ENCODE results near the gene SLC39A5.

Gene SLC39A5

GRCh38 chr12:56219840-56220239 lies 10.0 kb upstream of the SLC39A5 start:
- no peak for DNase-seq

GRCh38 chr12:56220611-56221231 lies 9.1 kb upstream of the SLC39A5 start:
- DNase-seq = no peak

- DNase-seq = peak; percentile 38
Observed at GRCh38 chr12:56221232-56221756, 8.6 kb upstream of the SLC39A5 start.

- DNase-seq = peak; percentile 96
Observed at GRCh38 chr12:56221757-56222530, 7.9 kb upstream of the SLC39A5 start, which contains the start of gene RNF41. TSS of gene RNF41 (minus strand) at chr12:56221922. CDS start at chr12:56214047, 7,875 bp downstream.

- DNase-seq = no peak
Observed at GRCh38 chr12:56222531-56222895, 7.3 kb upstream of the SLC39A5 start.

GRCh38 chr12:56223571-56224101 lies 6.2 kb upstream of the SLC39A5 start:
- DNase-seq = peak; percentile 2

GRCh38 chr12:56224102-56224701 lies 5.6 kb upstream of the SLC39A5 start, which contains the start of gene NABP2:
TSS of gene NABP2 (plus strand) at chr12:56224342. CDS start at chr12:56224857, 515 bp downstream.
- DNase-seq = peak; percentile 92

- no peak for DNase-seq
Observed at GRCh38 chr12:56224954-56225353, 4.9 kb upstream of the SLC39A5 start.

GRCh38 chr12:56229082-56229481 lies 769 bp upstream of the SLC39A5 start:
- DNase-seq = no peak

GRCh38 chr12:56230432-56231183 lies 757 bp downstream of the SLC39A5 start:
- no peak for DNase-seq

GRCh38 chr12:56231184-56231582 lies 1.3 kb downstream of the SLC39A5 start:
- no peak for DNase-seq

GRCh38 chr12:56234746-56235436 lies 5.0 kb downstream of the SLC39A5 start:
- DNase-seq = no peak

GRCh38 chr12:56236091-56236490 lies 6.2 kb downstream of the SLC39A5 start:
- DNase-seq = no peak

GRCh38 chr12:56236985-56237384 lies 7.1 kb downstream of the SLC39A5 start:
- DNase-seq = no peak

GRCh38 chr12:56237552-56237951 lies 7.7 kb downstream of the SLC39A5 start:
- no peak for DNase-seq

- no peak for DNase-seq
Observed at GRCh38 chr12:56241424-56242303, 11.8 kb downstream of the SLC39A5 start.

GRCh38 chr12:56242986-56243385 lies 13.1 kb downstream of the SLC39A5 start:
- no peak for DNase-seq

GRCh38 chr12:56243731-56244181 lies 13.9 kb downstream of the SLC39A5 start:
- no peak for DNase-seq

- no peak for DNase-seq
Observed at GRCh38 chr12:56244494-56244893, 14.6 kb downstream of the SLC39A5 start.

- DNase-seq = no peak
Observed at GRCh38 chr12:56247923-56248322, 18.1 kb downstream of the SLC39A5 start.

- DNase-seq = no peak
Observed at GRCh38 chr12:56248711-56249110, 18.9 kb downstream of the SLC39A5 start.
